ENCODE measurements around the gene IL1RAPL1. TPM values are rescaled to one million over a fixed set of nuclear protein-coding genes. Genes with fewer than 3 reads are reported as not detected.

IL1RAPL1 gene
- total RNA-seq, 4 donors from 2014 or later = 0.24 to 6.2 TPM; not detected in 2

- intact Hi-C loops (cut with DNase I; ENCODE audit: low total_unique reads) = no loop called here
Observed at GRCh38 chrX:28639451-28639850, 52.2 kb downstream of the IL1RAPL1 start.

GRCh38 chrX:28649541-28649940, 62.3 kb downstream of the IL1RAPL1 start:
- H3K36me3 ChIP-seq = no peaks in the 10 kb centered on the region
- no peaks in the 10 kb centered on the region for H3K4me1 ChIP-seq
- DNase-seq = no peak
- H3K4me3 ChIP-seq = no peak overlapping the region
- no peak overlapping the region for H3K27ac ChIP-seq
- intact Hi-C loops (cut with DNase I; ENCODE audit: low total_unique reads) = no loop called here
- H3K27me3 ChIP-seq = no peaks in the 10 kb centered on the region
- no peaks in the 10 kb centered on the region for H3K9me3 ChIP-seq
- TF ChIP-seq POLR2A (IDR thresholded peaks at IDR 0.05) = no peak
- no peak for TF ChIP-seq CTCF (IDR thresholded peaks at IDR 0.05)

More at GRCh38 chrX:28639451-28639850, 52.2 kb downstream of the IL1RAPL1 start:
- Histone ChIP-seq H3K36me3 (no peaks in the 10 kb centered on the region), H3K9me3 (no peaks in the 10 kb centered on the region), H3K27me3 (no peaks in the 10 kb centered on the region), H3K4me3 (no peak overlapping the region), H3K27ac (no peak overlapping the region), H3K4me1 (no peaks in the 10 kb centered on the region)
- DNase-seq = no peak
- TF ChIP-seq POLR2A (IDR thresholded peaks at IDR 0.05) (no peak), CTCF (IDR thresholded peaks at IDR 0.05) (no peak)

GRCh38 chrX:28651186-28651585, 63.9 kb downstream of the IL1RAPL1 start:
- H3K36me3 ChIP-seq = no peaks in the 10 kb centered on the region
- no peak overlapping the region for H3K27ac ChIP-seq
- no peaks in the 10 kb centered on the region for H3K9me3 ChIP-seq
- H3K27me3 ChIP-seq = no peaks in the 10 kb centered on the region
- no peaks in the 10 kb centered on the region for H3K4me1 ChIP-seq
- no peak overlapping the region for H3K4me3 ChIP-seq
- no peak for DNase-seq
- intact Hi-C loops (cut with DNase I; ENCODE audit: low total_unique reads) = no loop called here
- TF ChIP-seq POLR2A (IDR thresholded peaks at IDR 0.05) (no peak), CTCF (IDR thresholded peaks at IDR 0.05) (no peak)

- Histone ChIP-seq H3K4me1 (no peaks in the 10 kb centered on the region), H3K27me3 (no peaks in the 10 kb centered on the region), H3K27ac (no peak overlapping the region), H3K36me3 (no peaks in the 10 kb centered on the region), H3K9me3 (no peaks in the 10 kb centered on the region), H3K4me3 (no peak overlapping the region)
- TF ChIP-seq CTCF (IDR thresholded peaks at IDR 0.05) (no peak), POLR2A (IDR thresholded peaks at IDR 0.05) (no peak)
- no peak for DNase-seq
- intact Hi-C loops (cut with DNase I; ENCODE audit: low total_unique reads) = no loop called here
Observed at GRCh38 chrX:28659269-28659668, 72.0 kb downstream of the IL1RAPL1 start.

- no peaks in the 10 kb centered on the region for H3K36me3 ChIP-seq
- intact Hi-C loops (cut with DNase I; ENCODE audit: low total_unique reads) = no loop called here
- H3K27me3 ChIP-seq = no peaks in the 10 kb centered on the region
- no peak for TF ChIP-seq CTCF (IDR thresholded peaks at IDR 0.05)
- TF ChIP-seq POLR2A (IDR thresholded peaks at IDR 0.05) = no peak
- H3K4me3 ChIP-seq = no peak overlapping the region
- no peak for DNase-seq
- no peaks in the 10 kb centered on the region for H3K9me3 ChIP-seq
- no peak overlapping the region for H3K27ac ChIP-seq
- no peaks in the 10 kb centered on the region for H3K4me1 ChIP-seq
Observed at GRCh38 chrX:28665778-28666177, 78.5 kb downstream of the IL1RAPL1 start.
